GM19395 (cell line): Measurements from ENCODE around the gene DDX6.
"Not testable (repeated sequence)": the region's sequence is repeated elsewhere in the genome, so short reads cannot be mapped to it uniquely, and the experiment has no call there.

Experiments
- ATAC-seq: cut with Tn5 transposase; IDR thresholded peaks from one replicate; pipeline ENCODE4 v1.9.1; 2021; ENCODE audit warnings: mild to moderate bottlenecking, moderate library complexity; ENCODE audit not compliant: unreplicated experiment

Gene DDX6

DNA sequence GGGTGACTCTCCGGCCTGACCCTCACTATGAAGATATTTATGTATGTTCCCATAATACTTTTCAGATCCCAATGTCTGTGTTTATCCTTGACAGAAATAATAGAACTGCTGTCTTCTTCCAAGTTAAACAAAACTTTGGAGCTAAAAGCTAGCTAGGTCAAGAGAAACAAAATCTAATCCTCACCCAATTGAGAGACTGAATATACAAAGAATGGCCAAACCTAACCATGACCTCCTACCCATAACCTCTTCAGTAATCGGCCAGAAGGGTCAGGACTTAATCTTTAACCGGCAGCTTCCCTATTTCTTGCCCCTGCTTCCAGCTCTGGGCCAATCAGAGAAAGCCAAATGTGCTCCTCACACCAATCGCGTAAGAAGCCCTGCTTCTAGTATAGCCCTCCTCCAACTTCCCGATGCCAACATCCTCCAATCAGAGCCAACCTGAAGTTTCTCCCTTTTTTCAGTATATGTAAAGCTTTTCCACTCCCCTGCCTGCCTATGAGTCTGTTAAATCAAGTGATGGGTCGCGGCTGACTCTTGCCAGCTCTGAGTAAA, 1.7 kb upstream of the DDX6 start:
- peak; percentile 81 for ATAC-seq

DNA sequence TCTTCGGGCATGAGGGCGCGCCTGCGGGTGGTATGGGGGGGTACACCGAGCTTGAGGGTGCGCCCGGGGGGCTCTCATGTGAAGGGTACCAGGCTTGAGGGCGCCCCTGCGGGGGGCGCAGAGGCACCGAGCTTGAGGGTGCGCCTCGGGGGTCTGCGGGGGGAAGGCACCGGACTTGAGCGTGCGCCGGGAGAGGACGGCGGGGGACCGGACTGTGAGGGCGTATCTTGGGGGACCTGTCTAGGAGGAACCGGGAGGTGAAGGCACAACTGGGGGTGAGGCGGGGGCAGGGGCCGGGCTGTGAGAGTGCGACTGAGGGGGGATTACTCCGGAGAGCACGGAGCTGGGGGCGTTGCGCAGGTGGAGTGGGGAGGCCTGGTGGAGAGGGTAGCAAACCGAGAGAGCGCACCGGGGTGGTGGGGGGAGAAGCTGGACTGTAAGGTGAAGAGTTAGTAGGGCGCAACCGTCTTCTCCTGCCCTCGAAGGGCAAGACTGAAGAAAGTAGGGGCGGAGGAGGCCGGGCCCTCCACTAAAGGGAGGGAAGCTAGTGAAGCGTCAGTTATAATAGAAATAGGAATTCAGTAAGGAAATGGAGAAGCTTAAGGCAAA, 1.1 kb upstream of the DDX6 start:
- no peak for ATAC-seq

GRCh38 chr11:118790357-118791110, 430 bp downstream of the DDX6 start:
- no peak for ATAC-seq

GRCh38 chr11:118789501-118790356, 1.2 kb downstream of the DDX6 start:
- ATAC-seq, result no peak

DNA sequence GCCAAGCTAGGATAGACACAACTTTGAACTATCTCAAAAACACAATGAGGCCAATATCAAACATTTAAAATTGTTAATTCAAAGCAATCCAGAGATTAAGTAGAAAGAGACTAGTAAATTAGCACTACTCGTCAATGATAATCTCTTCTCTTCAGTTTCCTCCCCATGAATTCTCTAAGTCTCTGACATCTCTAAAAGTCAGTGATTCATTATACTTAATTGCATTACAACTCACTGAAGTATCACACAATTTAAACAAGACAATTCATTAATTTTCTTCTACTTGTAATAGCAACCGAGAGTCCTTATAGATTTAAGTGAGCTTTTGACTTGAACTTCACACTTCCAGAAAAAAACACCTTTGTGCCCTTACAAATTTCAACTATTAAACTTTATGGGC, 4.3 kb downstream of the DDX6 start:
- ATAC-seq, result no peak

- ATAC-seq, result no peak
These were observed 5.6 kb downstream of the DDX6 start for GRCh38 chr11:118785362-118785761.

- no peak for ATAC-seq
These were observed 7.1 kb downstream of the DDX6 start for GRCh38 chr11:118783724-118784495.

DNA sequence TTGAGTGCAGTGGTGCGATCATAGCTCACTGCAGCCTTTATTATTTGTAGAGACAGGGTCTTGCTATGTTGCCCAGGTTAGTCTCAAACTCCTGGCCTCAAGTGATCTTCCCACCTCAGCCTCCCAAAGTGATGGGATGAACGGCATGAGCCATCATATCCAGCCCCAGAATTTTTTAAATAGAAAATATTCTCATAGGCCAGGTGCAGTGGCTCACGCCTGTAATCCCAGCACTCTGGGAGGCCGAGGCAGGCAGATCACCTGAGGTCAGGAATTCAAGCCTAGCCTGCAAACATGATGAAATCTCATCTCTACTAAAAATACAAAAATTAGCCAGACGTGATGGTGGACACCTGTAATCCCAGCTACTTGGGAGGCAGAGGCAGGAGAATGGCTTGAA, 7.6 kb downstream of the DDX6 start:
- not testable (repeated sequence) for ATAC-seq

DNA sequence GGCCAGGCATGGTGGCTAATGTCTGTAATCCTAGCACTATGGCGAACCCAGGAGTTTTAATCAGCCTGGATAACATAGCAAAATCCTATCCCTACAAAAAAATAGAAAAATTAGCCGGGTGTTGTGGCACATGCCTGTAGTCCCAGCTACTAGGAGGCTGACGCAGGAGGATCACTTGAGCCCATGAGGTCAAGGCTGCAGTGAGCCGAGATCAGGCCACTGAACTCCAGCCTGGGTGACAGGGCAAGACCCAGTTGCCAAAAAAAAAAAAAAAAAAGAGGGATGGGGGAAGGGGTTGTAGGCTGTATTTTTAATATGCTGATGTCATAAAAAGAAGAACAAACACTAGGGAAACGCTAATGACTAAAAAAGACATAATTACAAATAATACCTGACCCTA, 12.1 kb downstream of the DDX6 start:
- ATAC-seq, result no peak

DNA sequence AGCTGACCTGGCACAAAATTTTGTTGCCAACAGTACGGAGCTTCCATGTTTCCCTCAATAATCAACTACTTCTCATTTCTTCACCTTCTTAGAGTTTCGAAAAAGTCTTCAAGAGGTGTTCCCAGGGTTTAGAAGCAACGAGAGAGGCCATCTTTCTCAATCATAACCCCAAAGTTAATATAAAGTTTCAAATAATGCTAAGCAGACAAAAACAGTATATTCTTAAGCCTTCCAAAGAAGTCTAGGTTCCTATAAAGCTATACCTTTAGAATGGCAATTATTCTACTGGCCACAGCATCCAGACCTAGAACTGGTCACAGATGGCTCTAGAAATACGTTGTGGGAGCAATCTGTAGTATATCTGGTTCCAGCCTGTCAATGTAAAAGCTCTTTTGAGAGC, 16.9 kb downstream of the DDX6 start:
- no peak for ATAC-seq

- ATAC-seq, result no peak
These were observed 19.2 kb downstream of the DDX6 start for GRCh38 chr11:118771547-118772288.

- ATAC-seq, result no peak
These were observed 22.3 kb downstream of the DDX6 start for GRCh38 chr11:118768690-118769089.

DNA sequence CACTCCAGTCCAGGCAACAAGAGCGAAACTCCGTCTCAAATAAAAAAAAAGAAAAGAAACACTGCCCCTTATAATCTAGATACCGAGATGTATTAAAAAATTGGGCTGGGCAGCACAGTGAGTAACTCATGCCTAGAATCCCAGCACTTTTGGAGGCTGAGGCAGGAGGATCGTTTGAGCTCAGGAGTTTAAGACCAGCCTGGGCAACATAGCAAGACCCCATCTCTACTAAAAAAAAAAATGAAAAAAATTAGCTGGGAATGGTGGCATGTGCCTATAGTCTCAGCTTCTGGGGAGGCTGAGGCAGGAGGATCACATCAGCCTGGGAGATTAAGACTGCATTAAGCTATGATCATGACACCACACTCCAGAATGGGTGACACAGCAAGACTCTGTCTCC, 24.9 kb downstream of the DDX6 start:
- no peak for ATAC-seq

- not testable (repeated sequence) for ATAC-seq
These were observed 25.8 kb downstream of the DDX6 start for GRCh38 chr11:118765095-118765691.

DNA sequence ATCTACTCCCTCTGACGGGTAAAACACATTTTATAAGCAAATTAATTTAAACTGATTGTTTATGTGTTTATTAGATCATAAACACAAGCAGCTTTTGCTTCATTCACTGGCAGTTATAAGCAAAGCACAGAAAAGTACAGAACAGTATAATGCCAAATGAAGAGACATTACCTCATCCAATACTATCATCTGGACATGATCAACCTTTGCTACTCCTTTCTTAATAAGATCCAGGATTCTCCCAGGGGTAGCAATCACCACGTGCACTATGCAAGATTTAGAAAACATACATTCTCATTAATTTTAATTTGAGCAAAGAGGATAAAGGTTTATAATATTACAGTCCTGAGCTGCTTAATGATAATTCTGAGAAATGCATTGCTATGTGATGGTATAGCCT, 27.9 kb downstream of the DDX6 start:
- no peak for ATAC-seq

GRCh38 chr11:118761981-118762380, 29.0 kb downstream of the DDX6 start:
- ATAC-seq, result not testable (repeated sequence)

DNA sequence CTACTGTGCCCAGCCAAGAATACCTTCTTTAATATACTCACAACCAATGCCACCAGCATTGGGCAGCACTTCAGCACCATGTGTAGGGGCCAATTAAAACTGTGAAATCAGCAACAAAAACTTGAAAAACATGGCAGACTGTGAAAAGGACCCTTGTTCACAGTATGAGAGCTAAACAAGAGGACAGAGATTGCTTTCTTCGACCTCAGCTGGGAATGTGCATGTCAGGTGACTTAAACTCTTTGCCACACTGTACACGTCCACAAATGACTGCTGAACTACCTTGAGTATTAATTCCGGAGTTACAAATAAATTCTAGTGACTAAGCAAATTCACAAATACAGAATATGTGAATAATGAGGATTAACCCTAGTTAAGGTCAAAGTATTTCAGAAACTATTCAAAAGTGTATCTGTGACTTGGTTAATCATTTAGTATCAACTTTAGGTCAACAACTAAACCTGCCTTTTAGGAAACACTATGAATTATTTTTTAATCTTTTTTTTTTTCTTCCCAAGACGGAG, 33.0 kb downstream of the DDX6 start:
- no peak for ATAC-seq

GRCh38 chr11:118752654-118753053, 38.3 kb downstream of the DDX6 start:
- no peak for ATAC-seq

DNA sequence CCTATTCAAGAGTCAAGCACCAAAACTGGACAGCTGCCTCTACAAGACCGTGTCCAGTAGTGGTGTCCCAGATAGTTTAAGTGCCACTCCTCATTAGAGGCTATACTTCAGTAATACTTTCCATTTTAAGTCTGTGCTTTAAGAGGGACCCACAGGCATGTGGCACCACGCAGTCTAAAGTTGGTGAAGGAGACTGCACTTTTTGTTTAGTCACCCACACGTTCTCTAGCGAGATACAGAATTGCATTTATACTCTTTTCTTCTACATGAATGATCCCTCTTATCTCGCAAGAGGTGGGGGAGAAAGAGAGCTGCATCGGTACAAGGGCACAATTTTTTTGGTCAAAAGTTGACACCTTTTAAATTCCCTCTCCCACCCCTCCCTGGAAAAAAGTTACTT, 41.5 kb downstream of the DDX6 start:
- no peak for ATAC-seq
